CD4-positive, alpha-beta T cell (primary cell): ENCODE data around the gene SIRPB2. TPM values are rescaled to one million over a fixed set of nuclear protein-coding genes. Genes with fewer than 3 reads are reported as not detected.

Experiments used
- ATAC-seq: fragments of 200-7000 bp; cut with Tn5 transposase; one replicate; pipeline ENCODE4 v1.10.0; 2022; ENCODE audit warnings: mild to moderate bottlenecking; ENCODE audit not compliant: poor library complexity
- CTCF ChIA-PET: fragments of 350-600 bp; sonication (Branson Sonifier 250); formaldehyde crosslinking; loops from one replicate; lab custom pipeline; 2021; ENCODE audit warnings: antibody characterized with exemption, inconsistent platforms; lab: Charles Lee
- POLR2A ChIA-PET: fragments of 350-600 bp; sonication (Branson Sonifier 250); formaldehyde crosslinking; loops from one replicate; lab custom pipeline; 2021; ENCODE audit warnings: antibody characterized with exemption, inconsistent platforms; lab: Charles Lee
- DNase-seq, 14 experiments: peaks; one replicate each; pipeline ENCODE4 v3.0.0-alpha.2; 2013 to 2020; ENCODE audit warnings: mixed read lengths in 2 of 14
- H3K27ac ChIP-seq, 2 donors: one replicate each; pipeline versions ENCODE4 v1.5.1 to v1.7.0; 2013; ENCODE audit warnings: low read length in 2 of 2, low read depth in 1 of 2, mild to moderate bottlenecking in 1 of 2
- H3K27me3 ChIP-seq, 2 experiments: 1 replicate in 1 of 2; 2 replicates in 1 of 2; pipeline versions ENCODE4 v1.6.1 to v1.7.0; 2013; ENCODE audit warnings: low read length in 2 of 2, control low read depth in 1 of 2, mild to moderate bottlenecking in 1 of 2, moderate library complexity in 1 of 2; ENCODE audit not compliant: insufficient read depth in 2 of 2, control insufficient read depth in 1 of 2
- H3K36me3 ChIP-seq: one replicate; pipeline ENCODE4 v1.6.1; 2013; ENCODE audit warnings: low read length, control low read depth; ENCODE audit not compliant: insufficient read depth
- H3K4me1 ChIP-seq: one replicate; pipeline ENCODE4 v1.6.1; 2013; ENCODE audit warnings: low read length, control low read depth; ENCODE audit not compliant: insufficient read depth
- H3K4me3 ChIP-seq: one replicate; pipeline ENCODE4 v1.5.1; 2013; ENCODE audit warnings: mild to moderate bottlenecking, low read length, moderate library complexity
- H3K9me3 ChIP-seq, 2 experiments: 1 replicate in 1 of 2; 2 replicates in 1 of 2; pipeline versions ENCODE4 v1.6.1 to v1.7.0; 2013; ENCODE audit warnings: low read length in 2 of 2, mild to moderate bottlenecking in 2 of 2, control low read depth in 1 of 2, moderate library complexity in 1 of 2; ENCODE audit not compliant: control insufficient read depth in 1 of 2, insufficient read depth in 1 of 2
- H3K27ac Mint-ChIP-seq: one replicate; pipeline ENCODE4 v1.8.0; 2020; ENCODE audit warnings: mixed read lengths
- H3K27me3 Mint-ChIP-seq: one replicate; pipeline ENCODE4 v1.8.0; 2021; ENCODE audit warnings: mixed read lengths
- H3K36me3 Mint-ChIP-seq: one replicate; pipeline ENCODE4 v1.8.0; 2021; ENCODE audit warnings: low read depth, mixed read lengths
- H3K4me1 Mint-ChIP-seq: one replicate; pipeline ENCODE4 v1.8.0; 2021; ENCODE audit warnings: low read depth, mixed read lengths
- H3K4me3 Mint-ChIP-seq: one replicate; pipeline ENCODE4 v1.8.0; 2020; ENCODE audit warnings: mild to moderate bottlenecking, mixed read lengths
- H3K9me3 Mint-ChIP-seq: one replicate; pipeline ENCODE4 v1.8.0; 2020; ENCODE audit warnings: mixed read lengths
- intact Hi-C, 2 experiments: fragments of 100-400 bp; cut with DNase I in 1 of 2; cut with micrococcal nuclease in 1 of 2; formaldehyde crosslinking; loops; one replicate each; pipeline versions ENCODE4 v1.15.1 to v1.9.0; 2023 to 2025; cut with DNase I, micrococcal nuclease
- total RNA-seq, 174 experiments: library from RNA in 2 of 174; stranded (reverse) in 2 of 174; gene quantifications; one replicate each; pipeline ENCODE4 v1.2.3 and lab custom pipeline; 2021 to 2026
- TF ChIP-seq, protein P1 (sequence below): fragments of 200-600 bp; IDR thresholded peaks from one replicate; pipeline ENCODE4 v1.8.0; 2022; ENCODE audit warnings: antibody characterized with exemption, mild to moderate bottlenecking

Gene SIRPB2
- total RNA-seq, 2 experiments from 2014 or later, result 0.20 to 0.49 TPM

GRCh38 chr20:1527923-1528322 lies 36.7 kb upstream of the SIRPB2 start:
- Histone ChIP-seq H3K36me3 (no peaks in the 10 kb centered on the region), H3K9me3 (no peaks in the 10 kb centered on the region), H3K4me1 (no peaks in the 10 kb centered on the region), H3K4me3 (no peak overlapping the region), H3K27me3 (no peaks in the 10 kb centered on the region), H3K27ac (no peak overlapping the region)
- H3K4me1 Mint-ChIP-seq, result peaks cover 4% of the 10 kb centered on the region
- no peak for DNase-seq
- H3K27me3 Mint-ChIP-seq, result no peaks in the 10 kb centered on the region
- POLR2A ChIA-PET, result no interaction called here
- ATAC-seq, result no peak
- TF ChIP-seq, protein P1, sequence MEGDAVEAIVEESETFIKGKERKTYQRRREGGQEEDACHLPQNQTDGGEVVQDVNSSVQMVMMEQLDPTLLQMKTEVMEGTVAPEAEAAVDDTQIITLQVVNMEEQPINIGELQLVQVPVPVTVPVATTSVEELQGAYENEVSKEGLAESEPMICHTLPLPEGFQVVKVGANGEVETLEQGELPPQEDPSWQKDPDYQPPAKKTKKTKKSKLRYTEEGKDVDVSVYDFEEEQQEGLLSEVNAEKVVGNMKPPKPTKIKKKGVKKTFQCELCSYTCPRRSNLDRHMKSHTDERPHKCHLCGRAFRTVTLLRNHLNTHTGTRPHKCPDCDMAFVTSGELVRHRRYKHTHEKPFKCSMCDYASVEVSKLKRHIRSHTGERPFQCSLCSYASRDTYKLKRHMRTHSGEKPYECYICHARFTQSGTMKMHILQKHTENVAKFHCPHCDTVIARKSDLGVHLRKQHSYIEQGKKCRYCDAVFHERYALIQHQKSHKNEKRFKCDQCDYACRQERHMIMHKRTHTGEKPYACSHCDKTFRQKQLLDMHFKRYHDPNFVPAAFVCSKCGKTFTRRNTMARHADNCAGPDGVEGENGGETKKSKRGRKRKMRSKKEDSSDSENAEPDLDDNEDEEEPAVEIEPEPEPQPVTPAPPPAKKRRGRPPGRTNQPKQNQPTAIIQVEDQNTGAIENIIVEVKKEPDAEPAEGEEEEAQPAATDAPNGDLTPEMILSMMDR, result no peak
- no peak overlapping the region for H3K27ac Mint-ChIP-seq
- no peak overlapping the region for H3K4me3 Mint-ChIP-seq
- no peaks in the 10 kb centered on the region for H3K36me3 Mint-ChIP-seq
- intact Hi-C loops, result no loop called here
- CTCF ChIA-PET, result interaction anchor here (1.1 kb wide), 1 partner anchor 9 kb away, joined by 3 read pairs; no protein-coding TSS in a partner anchor
- H3K9me3 Mint-ChIP-seq, result peaks cover 2% of the 10 kb centered on the region

- TF ChIP-seq, protein P1, result no peak
- no peaks in the 10 kb centered on the region for H3K27me3 Mint-ChIP-seq
- H3K4me1 Mint-ChIP-seq, result peaks cover 4% of the 10 kb centered on the region
- ATAC-seq (no peak), DNase-seq (no peak)
- Histone ChIP-seq H3K36me3 (no peaks in the 10 kb centered on the region), H3K4me1 (no peaks in the 10 kb centered on the region), H3K27ac (no peak overlapping the region), H3K9me3 (no peaks in the 10 kb centered on the region), H3K4me3 (no peak overlapping the region), H3K27me3 (no peaks in the 10 kb centered on the region)
- CTCF ChIA-PET, result no interaction called here
- no peak overlapping the region for H3K27ac Mint-ChIP-seq
- H3K36me3 Mint-ChIP-seq, result no peaks in the 10 kb centered on the region
- intact Hi-C loops, result no loop called here
- H3K9me3 Mint-ChIP-seq, result peaks cover 2% of the 10 kb centered on the region
- POLR2A ChIA-PET, result no interaction called here
- no peak overlapping the region for H3K4me3 Mint-ChIP-seq
Observed at GRCh38 chr20:1526896-1527295, 35.7 kb upstream of the SIRPB2 start.

GRCh38 chr20:1526310-1526709 lies 35.1 kb upstream of the SIRPB2 start:
- Mint-ChIP-seq H3K4me1 (peaks cover 4% of the 10 kb centered on the region), H3K9me3 (peaks cover 2% of the 10 kb centered on the region), H3K4me3 (no peak overlapping the region), H3K27me3 (no peaks in the 10 kb centered on the region), H3K27ac (no peak overlapping the region), H3K36me3 (no peaks in the 10 kb centered on the region)
- ATAC-seq (no peak), DNase-seq (no peak)
- intact Hi-C loops, result no loop called here
- ChIA-PET POLR2A (no interaction called here), CTCF (no interaction called here)
- H3K27ac ChIP-seq, result no peak overlapping the region
- no peak overlapping the region for H3K4me3 ChIP-seq
- H3K9me3 ChIP-seq, result no peaks in the 10 kb centered on the region
- no peaks in the 10 kb centered on the region for H3K4me1 ChIP-seq
- no peaks in the 10 kb centered on the region for H3K36me3 ChIP-seq
- TF ChIP-seq, protein P1, result no peak
- no peaks in the 10 kb centered on the region for H3K27me3 ChIP-seq
